HEK293 (cell line): ENCODE measurements around the gene RFLNA.

ENCODE experiments used
- CTCF ChIP-seq: fragments of 450-650 bp; formaldehyde crosslinking; IDR thresholded peaks from 2 replicates; pipeline ENCODE4 v1.5.1; 2016; ENCODE audit warnings: missing biosample characterization, missing genetic modification characterization
- HOXC10 ChIP-seq: sonication (generic); formaldehyde crosslinking; IDR thresholded peaks from 2 replicates; pipeline ENCODE4 v1.8.1; 2023; ENCODE audit warnings: mild to moderate bottlenecking, missing genetic modification reagents
- HOXD13 ChIP-seq: sonication (generic); formaldehyde crosslinking; IDR thresholded peaks from 2 replicates; pipeline ENCODE4 v1.8.0; 2022; ENCODE audit warnings: missing genetic modification reagents, borderline replicate concordance
- ZNF184 ChIP-seq: fragments of 450-650 bp; IDR thresholded peaks from 2 replicates; pipeline ENCODE4 v1.5.1; 2018; ENCODE audit warnings: missing biosample characterization, mild to moderate bottlenecking, missing genetic modification characterization
- ZNF274 ChIP-seq, 2 experiments: fragments of 200-500 bp in 1 of 2; fragments of 450-650 bp in 1 of 2; sonication (Bioruptor generic) in 1 of 2; formaldehyde crosslinking in 1 of 2; IDR thresholded peaks; 2 replicates each; pipeline versions ENCODE4 v1.5.1 to v1.6.1; 2014 to 2016; ENCODE audit warnings: borderline replicate concordance in 1 of 2, inconsistent platforms in 1 of 2, low read length in 1 of 2, missing biosample characterization in 1 of 2, missing genetic modification characterization in 1 of 2
- ZNF658 ChIP-seq: fragments of 450-650 bp; formaldehyde crosslinking; IDR thresholded peaks from 2 replicates; pipeline ENCODE4; 2016; ENCODE audit warnings: missing biosample characterization, missing genetic modification characterization

GRCh38 chr12:124283326-124283725, 11.6 kb upstream of the RFLNA start:
- TF ChIP-seq ZNF658 (tag by site-specific recombination) = no peak
- TF ChIP-seq HOXD13 (CRISPR knock-in tag) = no peak
- no peak for TF ChIP-seq ZNF184 (tag by site-specific recombination)
- TF ChIP-seq CTCF = no peak
- no peak for TF ChIP-seq HOXC10 (CRISPR knock-in tag)
- TF ChIP-seq ZNF274 (IDR thresholded peaks at IDR 0.05; ENCODE audit: low read length) = no peak
- TF ChIP-seq ZNF274 (tag by site-specific recombination; IDR thresholded peaks at IDR 0.05; ENCODE audit: borderline replicate concordance) = no peak
